Stomach smooth muscle (tissue), 2 donors: Measurements from ENCODE around the gene RIN3.

Experiments used
- H3K27ac ChIP-seq: one replicate; pipeline ENCODE4 v1.7.0; 2013; ENCODE audit warnings: mild to moderate bottlenecking, low read length, inconsistent platforms
- H3K27me3 ChIP-seq, 2 donors: one replicate each; pipeline ENCODE4 v1.7.0; 2013; ENCODE audit warnings: low read length in 2 of 2; ENCODE audit not compliant: insufficient read depth in 2 of 2, control insufficient read depth in 1 of 2
- H3K36me3 ChIP-seq, 2 donors: one replicate each; pipeline ENCODE4 v1.7.0; 2013; ENCODE audit warnings: low read length in 2 of 2; ENCODE audit not compliant: control insufficient read depth in 2 of 2, insufficient read depth in 2 of 2
- H3K4me1 ChIP-seq: one replicate; pipeline ENCODE4 v1.7.0; 2013; ENCODE audit warnings: low read length; ENCODE audit not compliant: control insufficient read depth, insufficient read depth
- H3K4me3 ChIP-seq, 2 donors: one replicate each; pipeline ENCODE4 v1.7.0; 2013; ENCODE audit warnings: low read length in 2 of 2
- H3K9ac ChIP-seq, 2 donors: one replicate each; pipeline ENCODE4 v1.7.0; 2013; ENCODE audit warnings: low read length in 2 of 2, mild to moderate bottlenecking in 1 of 2
- H3K9me3 ChIP-seq, 2 donors: one replicate each; pipeline ENCODE4 v1.7.0; 2013; ENCODE audit warnings: low read length in 2 of 2; ENCODE audit not compliant: control insufficient read depth in 2 of 2
- donor health status: healthy.
- donor health status: Pancreatic carcinoma.

The RIN3 gene

DNA sequence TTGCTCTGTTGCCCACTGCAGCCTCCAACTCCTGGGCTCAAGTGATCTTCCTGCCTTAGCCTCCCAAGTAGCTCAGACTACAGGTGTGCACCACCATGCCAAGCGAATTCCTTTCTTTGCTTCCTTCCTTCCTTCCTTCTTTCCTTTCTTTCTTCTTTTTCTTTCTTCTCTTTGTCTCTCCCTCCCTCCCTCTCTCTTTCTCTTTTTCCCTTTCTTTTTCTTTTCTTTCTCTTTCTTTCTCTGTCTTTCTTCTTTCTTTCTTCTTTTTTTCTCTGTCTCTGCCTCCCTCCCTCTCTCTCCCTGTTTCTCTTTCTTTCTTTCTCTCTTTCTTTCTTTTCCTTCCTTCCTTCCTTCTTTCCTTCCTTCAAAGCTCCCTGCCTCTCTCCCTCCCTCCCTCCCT is 182.0 kb downstream of the RIN3 start:
- no peak overlapping the region for H3K9ac ChIP-seq
- no peaks in the 10 kb centered on the region for H3K36me3 ChIP-seq
- H3K9me3 ChIP-seq = no peaks in the 10 kb centered on the region
- H3K27me3 ChIP-seq = no peaks in the 10 kb centered on the region
- peaks cover 19% of the 10 kb centered on the region for H3K4me1 ChIP-seq
- H3K27ac ChIP-seq = no peak overlapping the region
- no peak overlapping the region for H3K4me3 ChIP-seq

DNA sequence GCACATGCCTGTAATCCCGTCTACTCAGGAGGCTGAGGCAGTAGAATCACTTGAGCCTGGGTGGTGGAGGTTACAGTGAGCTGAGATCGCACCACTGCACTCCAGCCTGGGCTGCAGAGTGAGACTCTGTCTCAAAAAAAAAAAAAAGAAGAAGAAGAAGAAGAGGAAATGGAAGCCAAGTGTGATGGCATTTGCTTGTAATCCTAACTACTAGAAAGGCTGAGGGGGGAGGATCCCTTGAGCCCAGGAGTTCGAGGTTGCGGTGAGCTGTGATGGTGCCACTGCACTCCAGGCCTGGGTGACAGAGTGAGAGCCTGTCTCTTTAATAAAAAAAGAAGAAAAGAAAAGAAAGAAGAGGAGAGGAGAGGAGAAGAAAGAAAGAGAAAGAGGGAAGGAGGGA is 182.8 kb downstream of the RIN3 start:
- Histone ChIP-seq H3K27me3 (no peaks in the 10 kb centered on the region), H3K9me3 (no peaks in the 10 kb centered on the region), H3K4me3 (no peak overlapping the region), H3K27ac (no peak overlapping the region), H3K4me1 (peaks cover 19% of the 10 kb centered on the region), H3K36me3 (no peaks in the 10 kb centered on the region), H3K9ac (no peak overlapping the region)

DNA sequence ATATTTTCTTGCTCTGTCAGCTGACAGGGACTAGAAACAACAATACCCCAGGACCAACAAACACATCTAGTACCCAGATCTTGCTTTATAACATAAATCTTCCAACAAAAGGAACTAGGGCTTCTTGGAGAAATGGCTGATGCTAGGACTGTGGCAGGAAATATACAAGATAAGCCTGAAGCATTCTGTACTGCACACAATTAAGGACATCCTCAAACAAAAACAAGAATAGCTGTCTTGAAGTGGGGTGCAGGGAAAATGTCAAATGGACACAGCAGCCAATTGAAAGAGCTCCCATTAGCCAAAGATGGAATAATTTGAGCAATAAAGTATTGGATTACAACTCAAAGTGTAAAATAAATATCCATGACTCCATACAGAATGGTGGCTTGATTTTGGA is 184.8 kb downstream of the RIN3 start:
- H3K9me3 ChIP-seq = no peaks in the 10 kb centered on the region
- peaks cover 0 to under 1% of the 10 kb centered on the region in 2 donors for H3K36me3 ChIP-seq
- no peak overlapping the region for H3K4me3 ChIP-seq
- H3K4me1 ChIP-seq = peaks cover 7% of the 10 kb centered on the region
- H3K27ac ChIP-seq = no peak overlapping the region
- no peaks in the 10 kb centered on the region for H3K27me3 ChIP-seq
- H3K9ac ChIP-seq = no peak overlapping the region

DNA sequence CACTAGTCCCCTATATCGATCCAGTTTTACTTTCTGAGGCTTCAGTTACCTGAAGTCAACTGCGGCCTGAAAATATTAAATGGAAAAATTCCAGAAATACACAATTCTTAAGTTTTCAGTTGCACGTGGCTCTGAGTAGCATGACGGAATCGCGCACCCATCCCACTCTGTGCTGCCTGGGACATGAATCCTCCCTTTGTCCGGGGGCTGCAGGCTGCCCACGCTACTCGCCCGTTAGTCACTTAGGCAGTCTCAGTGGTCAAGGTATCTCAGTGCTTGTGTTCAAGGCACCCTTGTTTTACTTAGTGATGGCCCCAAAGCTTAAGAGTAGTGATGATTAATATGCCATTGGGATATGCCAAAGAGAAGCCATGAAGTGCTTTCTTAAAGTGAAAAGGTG is 188.2 kb downstream of the RIN3 start:
- peaks cover 2% of the 10 kb centered on the region for H3K4me1 ChIP-seq
- no peak overlapping the region for H3K27ac ChIP-seq

DNA sequence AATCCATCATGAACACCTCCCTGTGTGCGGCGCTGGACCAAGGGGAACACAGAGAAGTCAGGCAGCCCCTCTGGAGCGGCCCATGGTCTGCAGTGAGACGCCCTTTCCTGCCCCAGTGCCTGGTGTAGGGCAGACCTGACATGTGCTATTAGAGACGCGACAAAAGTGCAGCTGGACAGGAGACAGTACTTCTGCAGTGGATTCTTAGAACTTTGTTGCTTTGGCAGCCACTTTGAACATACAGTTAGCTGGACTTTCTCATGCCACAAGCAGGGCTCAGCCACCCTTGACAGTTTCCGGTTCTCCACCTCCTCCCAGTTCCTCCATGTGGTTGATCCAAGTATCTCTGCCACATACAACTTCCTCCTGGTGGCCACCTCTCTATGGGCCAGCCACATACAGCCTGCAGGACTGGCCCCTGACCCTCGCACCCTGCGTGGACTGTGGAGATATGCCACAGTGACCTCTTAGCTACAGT is 188.9 kb downstream of the RIN3 start:
- Histone ChIP-seq H3K4me3 (no peak overlapping the region), H3K27me3 (no peaks in the 10 kb centered on the region), H3K9ac (no peak overlapping the region), H3K4me1 (peaks cover 2% of the 10 kb centered on the region), H3K27ac (no peak overlapping the region), H3K36me3 (peaks cover 9 to 26% of the 10 kb centered on the region in 2 donors), H3K9me3 (no peaks in the 10 kb centered on the region)

More for the DNA sequence above, 188.2 kb downstream of the RIN3 start:
- no peaks in the 10 kb centered on the region for H3K9me3 ChIP-seq
- H3K27me3 ChIP-seq = no peaks in the 10 kb centered on the region
- peaks cover 9 to 23% of the 10 kb centered on the region in 2 donors for H3K36me3 ChIP-seq
- H3K9ac ChIP-seq = no peak overlapping the region
- H3K4me3 ChIP-seq = no peak overlapping the region

DNA sequence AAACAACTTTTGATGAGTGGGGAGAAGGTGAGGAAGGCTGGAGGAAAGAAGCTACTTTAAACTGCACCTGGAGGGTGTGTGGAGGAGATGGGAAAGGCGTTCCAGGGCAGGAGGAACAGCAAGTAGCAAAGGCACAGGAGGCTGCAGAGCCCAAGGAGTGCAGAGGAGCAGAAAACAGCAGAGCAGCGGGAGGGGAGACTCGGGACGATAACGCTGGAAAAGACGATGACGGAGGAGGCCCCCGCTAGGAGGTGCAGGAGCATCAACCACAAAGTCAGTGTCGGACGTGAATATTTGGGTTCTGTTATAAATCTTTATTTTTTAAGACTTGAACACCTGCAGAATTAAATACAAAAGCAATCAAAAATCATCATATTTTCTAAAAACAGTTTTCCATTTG is 189.9 kb downstream of the RIN3 start:
- H3K36me3 ChIP-seq = peaks cover 9 to 26% of the 10 kb centered on the region in 2 donors
- peaks cover 2% of the 10 kb centered on the region for H3K4me1 ChIP-seq

DNA sequence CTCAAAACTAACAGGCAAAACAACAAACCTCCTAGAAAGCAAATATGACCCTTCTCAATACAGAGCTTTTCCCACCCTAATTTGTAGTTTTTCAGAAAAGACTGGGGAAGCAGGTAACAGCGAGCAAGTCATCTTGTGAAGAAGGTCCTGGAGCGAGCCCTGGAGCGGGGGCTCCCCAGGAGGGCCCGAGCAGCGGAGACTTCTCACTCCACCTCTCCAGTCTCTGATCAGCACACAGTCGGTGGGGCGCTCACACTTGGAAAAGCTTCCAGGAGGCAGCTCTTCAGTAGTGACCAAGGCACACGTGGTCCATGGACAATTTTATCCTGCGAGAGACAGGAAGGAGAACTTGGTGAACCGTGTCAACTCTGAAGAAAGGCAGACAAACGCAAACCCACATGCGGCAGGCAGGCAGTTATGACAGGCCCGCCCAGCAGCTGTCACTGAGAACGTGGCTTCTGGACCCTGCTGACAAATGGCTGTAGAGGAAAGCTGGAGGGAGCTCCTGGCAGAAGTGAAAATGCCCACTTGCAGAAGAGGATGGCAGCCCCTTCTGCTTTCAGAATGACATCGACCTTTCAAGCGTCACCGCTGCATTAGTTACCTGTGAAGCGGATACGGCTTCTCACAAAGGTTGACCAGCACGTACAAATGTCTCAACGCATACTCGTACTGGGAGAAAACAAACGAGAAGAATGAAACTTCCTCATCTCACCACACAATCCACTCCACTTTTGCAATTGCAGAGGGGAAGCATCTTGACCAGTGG is 190.6 kb downstream of the RIN3 start:
- no peak overlapping the region for H3K9ac ChIP-seq
- no peaks in the 10 kb centered on the region for H3K27me3 ChIP-seq
- H3K4me3 ChIP-seq = no peak overlapping the region
- peaks cover 10 to 26% of the 10 kb centered on the region in 2 donors for H3K36me3 ChIP-seq
- no peaks in the 10 kb centered on the region for H3K9me3 ChIP-seq
- H3K27ac ChIP-seq = no peak overlapping the region
- H3K4me1 ChIP-seq = peaks cover 2% of the 10 kb centered on the region

More for the DNA sequence above, 189.9 kb downstream of the RIN3 start:
- H3K9me3 ChIP-seq = no peaks in the 10 kb centered on the region
- no peak overlapping the region for H3K9ac ChIP-seq
- no peaks in the 10 kb centered on the region for H3K27me3 ChIP-seq
- no peak overlapping the region for H3K4me3 ChIP-seq
- H3K27ac ChIP-seq = no peak overlapping the region

DNA sequence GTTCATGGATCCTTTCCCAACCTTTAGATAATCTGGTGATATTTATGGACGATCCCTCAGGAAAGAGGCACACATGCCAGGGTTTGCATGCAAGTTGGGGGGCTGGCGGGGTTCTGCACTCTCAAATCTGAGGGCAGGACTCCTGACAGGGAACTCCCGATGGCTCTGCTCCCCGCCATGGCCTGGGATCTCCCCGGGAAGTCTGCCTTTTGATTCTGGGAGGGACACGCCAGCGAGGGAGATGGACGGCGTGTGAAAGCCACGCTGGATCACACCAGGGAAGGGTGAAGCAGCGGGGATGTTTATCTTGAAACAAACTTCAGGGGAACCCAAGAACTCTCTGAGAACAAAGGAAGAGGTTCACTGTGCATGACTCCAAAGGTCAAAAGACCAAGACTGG is 191.2 kb downstream of the RIN3 start:
- Histone ChIP-seq H3K27ac (no peak overlapping the region), H3K9ac (no peak overlapping the region), H3K36me3 (peaks cover 15 to 32% of the 10 kb centered on the region in 2 donors)

DNA sequence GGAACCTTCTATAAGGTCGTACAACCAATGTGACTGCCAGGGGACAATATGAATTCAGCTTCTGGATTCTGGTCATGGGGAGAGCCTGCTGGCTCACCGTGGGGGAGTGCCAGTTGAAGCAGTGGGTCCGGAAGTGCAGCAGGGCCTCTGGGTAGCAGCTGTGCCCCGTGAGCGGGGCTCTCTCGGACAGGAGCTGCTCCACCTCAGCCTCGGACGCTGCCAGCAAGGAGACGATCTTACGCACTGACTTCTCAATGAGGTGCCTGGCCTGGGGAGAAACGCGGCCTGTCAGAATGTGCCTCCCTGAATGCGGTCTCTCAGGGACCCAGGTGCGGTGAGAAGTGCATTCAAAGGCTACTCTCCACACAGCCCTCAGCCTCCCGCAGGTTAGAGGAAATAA is 192.8 kb downstream of the RIN3 start:
- H3K36me3 ChIP-seq = peaks cover 19 to 45% of the 10 kb centered on the region in 2 donors
- no peak overlapping the region for H3K9ac ChIP-seq
- H3K27ac ChIP-seq = no peak overlapping the region
- H3K4me1 ChIP-seq = peaks cover 2% of the 10 kb centered on the region
- H3K9me3 ChIP-seq = no peaks in the 10 kb centered on the region
- H3K27me3 ChIP-seq = no peaks in the 10 kb centered on the region
- no peak overlapping the region for H3K4me3 ChIP-seq

More for the DNA sequence above, 191.2 kb downstream of the RIN3 start:
- H3K27me3 ChIP-seq = no peaks in the 10 kb centered on the region
- peaks cover 2% of the 10 kb centered on the region for H3K4me1 ChIP-seq
- H3K4me3 ChIP-seq = no peak overlapping the region
- no peaks in the 10 kb centered on the region for H3K9me3 ChIP-seq

DNA sequence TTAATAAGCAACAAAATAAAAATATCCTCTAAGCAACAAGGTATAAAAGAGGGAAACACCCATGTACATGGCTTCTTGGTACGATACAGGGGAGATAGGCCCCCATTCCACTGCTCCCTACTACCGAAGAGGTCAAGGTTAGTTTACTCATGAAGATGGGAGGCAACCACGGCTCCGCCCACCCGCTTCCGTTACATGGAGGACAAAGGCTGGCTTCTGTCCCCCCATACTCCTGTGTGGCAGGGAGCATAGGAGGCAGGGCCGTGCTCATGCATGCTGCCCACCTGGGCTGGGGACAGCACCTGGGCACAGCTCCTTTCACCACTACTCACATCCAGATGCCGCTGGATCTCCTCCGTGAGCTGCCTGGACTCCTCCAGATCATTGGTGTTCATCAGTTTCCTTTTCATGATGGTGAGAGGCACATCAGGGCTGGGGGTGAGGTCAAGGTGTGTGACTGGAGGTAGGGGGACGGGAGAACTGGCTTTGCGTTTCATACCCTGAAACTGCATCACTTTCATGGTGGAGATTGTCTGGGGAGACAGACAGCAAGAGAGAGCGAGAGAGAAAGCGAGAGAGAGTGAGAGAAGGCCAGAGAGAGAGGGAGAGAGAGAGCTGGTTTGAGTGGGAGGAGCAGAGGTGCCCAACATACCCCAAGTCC is 195.9 kb downstream of the RIN3 start:
- Histone ChIP-seq H3K27me3 (no peaks in the 10 kb centered on the region), H3K9me3 (no peaks in the 10 kb centered on the region), H3K4me3 (no peak overlapping the region), H3K4me1 (no peaks in the 10 kb centered on the region), H3K36me3 (peaks cover 19 to 42% of the 10 kb centered on the region in 2 donors), H3K27ac (no peak overlapping the region), H3K9ac (no peak overlapping the region)

DNA sequence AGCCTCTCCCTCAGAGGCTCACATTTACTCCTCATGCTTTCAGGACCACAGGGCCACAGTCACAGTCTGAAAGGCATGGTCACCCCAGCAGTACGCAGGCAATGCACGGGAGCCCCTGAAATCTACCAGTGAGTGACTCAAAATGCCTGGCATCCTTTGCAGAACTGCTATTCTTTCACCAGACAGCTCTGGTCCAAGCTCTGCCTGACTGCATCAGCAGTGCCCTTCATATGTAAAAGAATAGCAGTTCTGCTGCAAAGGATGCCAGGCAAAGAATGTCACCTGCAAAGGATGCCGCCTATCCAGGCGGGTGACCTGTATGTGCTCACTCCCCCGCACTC is 196.4 kb downstream of the RIN3 start:
- Histone ChIP-seq H3K9me3 (no peaks in the 10 kb centered on the region), H3K27me3 (no peaks in the 10 kb centered on the region), H3K9ac (no peak overlapping the region), H3K4me3 (no peak overlapping the region), H3K27ac (no peak overlapping the region), H3K36me3 (peaks cover 18 to 40% of the 10 kb centered on the region in 2 donors), H3K4me1 (no peaks in the 10 kb centered on the region)
